GM13976 (cell line): Measurements from ENCODE around the gene ZBTB32.
A peak's percentile ranks its signal among the peaks of the same experiment; 100 is the strongest.
"Not testable (repeated sequence)": the region's sequence is repeated elsewhere in the genome, so short reads cannot be mapped to it uniquely, and the experiment has no call there.

Source experiments
- DNase-seq: peaks from one replicate; pipeline ENCODE4 v3.0.0; 2012; ENCODE audit warnings: low spot score
- CTCF ChIP-seq: IDR thresholded peaks from 2 replicates; pipeline ENCODE4 v1.5.1; 2012; ENCODE audit warnings: borderline replicate concordance, mild to moderate bottlenecking; ENCODE audit not compliant: insufficient read depth; ENCODE audit errors: extremely low read depth, missing control alignments, control extremely low read depth
- in situ Hi-C: fragments of 300-500 bp; cut with MboI; formaldehyde crosslinking; loops from one replicate; pipeline ENCODE4 v1.12.0; 2022; ENCODE audit warnings: low sequenced_read_pairs, mixed read lengths, inconsistent platforms; ENCODE audit not compliant: unreplicated experiment

ZBTB32 gene

GRCh38 chr19:35671818-35672217, 32.5 kb upstream of the ZBTB32 start:
- no peak for TF ChIP-seq CTCF
- in situ Hi-C loops: no loop called here
- DNase-seq: no peak

GRCh38 chr19:35673121-35673804, 31.1 kb upstream of the ZBTB32 start:
- DNase-seq: peak; percentile 84
- in situ Hi-C loops: no loop called here
- no peak for TF ChIP-seq CTCF

GRCh38 chr19:35675589-35676140, 28.7 kb upstream of the ZBTB32 start:
- in situ Hi-C loops: no loop called here
- no peak for TF ChIP-seq CTCF
- no peak for DNase-seq

- TF ChIP-seq CTCF: no peak
- DNase-seq: no peak
- in situ Hi-C loops: no loop called here
These were observed 14.5 kb upstream of the ZBTB32 start for GRCh38 chr19:35689836-35690235.

- DNase-seq, in situ Hi-C loops: not testable (repeated sequence)
These were observed 13.3 kb upstream of the ZBTB32 start for GRCh38 chr19:35691106-35691505.

- in situ Hi-C loops: no loop called here
- no peak for DNase-seq
- no peak for TF ChIP-seq CTCF
These were observed 12.3 kb upstream of the ZBTB32 start for GRCh38 chr19:35692010-35692409.

- DNase-seq: no peak
- in situ Hi-C loops: no loop called here
- no peak for TF ChIP-seq CTCF
These were observed 10.9 kb upstream of the ZBTB32 start for GRCh38 chr19:35693422-35693821.
